ENCODE results near the gene UBE3B. TPM values are rescaled to one million over a fixed set of nuclear protein-coding genes. Genes with fewer than 3 reads are reported as not detected.

The UBE3B gene
- total and polyA plus RNA-seq, 2 experiments from 2014 or later = 20.1 to 35.5 TPM

DNA sequence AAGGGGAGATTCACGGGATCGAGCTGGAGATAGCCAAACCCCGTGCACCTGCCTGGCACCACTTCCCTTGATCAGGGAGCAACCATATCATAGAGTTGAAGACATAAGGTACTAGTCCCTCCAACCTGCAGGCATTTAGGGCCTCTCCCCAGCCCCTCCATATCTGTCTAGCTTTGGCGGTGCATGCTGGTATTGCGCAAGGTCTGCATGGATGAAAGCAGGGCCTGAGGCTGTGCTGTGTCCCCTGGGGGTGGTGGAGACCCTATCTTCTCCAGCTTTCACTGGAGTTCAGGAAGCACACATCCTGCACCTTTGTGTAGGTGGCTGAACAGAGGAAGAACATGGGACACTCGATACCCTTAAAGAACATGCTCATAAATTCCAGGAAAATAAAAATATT is 47.2 kb upstream of the UBE3B start:
- no peak for TF ChIP-seq CTCF (IDR thresholded peaks at IDR 0.05; ENCODE audit: poor library complexity)
- TF ChIP-seq EZH2 (IDR thresholded peaks at IDR 0.05; ENCODE audit: borderline replicate concordance) = no peak
- TF ChIP-seq EZH2phosphoT487 (IDR thresholded peaks at IDR 0.05; ENCODE audit: low read depth, severe bottlenecking, unreplicated experiment) = no peak
- Histone ChIP-seq H3K36me3 (replicated peaks; ENCODE audit: insufficient read depth, low read depth) (no peaks in the 10 kb centered on the region), H4K20me1 (ENCODE audit: insufficient read depth, poor library complexity, severe bottlenecking) (no peaks in the 10 kb centered on the region), H3K27ac (no peak overlapping the region), H2AFZ (no peak overlapping the region), H3K4me1 (ENCODE audit: insufficient read depth) (no peaks in the 10 kb centered on the region), H3K4me2 (no peak overlapping the region), H3K27me3 (no peaks in the 10 kb centered on the region), H3K9me2 (replicated peaks; ENCODE audit: insufficient read depth) (no peaks in the 10 kb centered on the region), H3K9me3 (ENCODE audit: low read depth) (no peaks in the 10 kb centered on the region), H3K4me3 (no peak overlapping the region), H3K79me2 (no peaks in the 10 kb centered on the region)
- DNase-seq (ENCODE audit: low spot score) = no peak
- WGBS (ENCODE audit: low lambda C conversion rate, missing lambda C conversion rate) = 94% methylated on average over 6 of the region's 6 CpGs

GRCh38 chr12:109432431-109432830 is 45.0 kb upstream of the UBE3B start:
- no peaks in the 10 kb centered on the region for H4K20me1 ChIP-seq (ENCODE audit: insufficient read depth, poor library complexity, severe bottlenecking)
- 47% methylated on average over 6 of the region's 6 CpGs for WGBS (ENCODE audit: low lambda C conversion rate, missing lambda C conversion rate)
- H3K27ac ChIP-seq = no peak overlapping the region
- no peaks in the 10 kb centered on the region for H3K79me2 ChIP-seq
- peak overlapping the region; percentile 54 for H2AFZ ChIP-seq
- DNase-seq (ENCODE audit: low spot score) = no peak
- H3K4me1 ChIP-seq (ENCODE audit: insufficient read depth) = no peaks in the 10 kb centered on the region
- H3K4me3 ChIP-seq = no peak overlapping the region
- no peaks in the 10 kb centered on the region for H3K36me3 ChIP-seq (replicated peaks; ENCODE audit: insufficient read depth, low read depth)
- no peaks in the 10 kb centered on the region for H3K9me2 ChIP-seq (replicated peaks; ENCODE audit: insufficient read depth)
- H3K9me3 ChIP-seq (ENCODE audit: low read depth) = no peaks in the 10 kb centered on the region
- no peaks in the 10 kb centered on the region for H3K27me3 ChIP-seq
- H3K4me2 ChIP-seq = no peak overlapping the region
- no peak for TF ChIP-seq EZH2phosphoT487 (IDR thresholded peaks at IDR 0.05; ENCODE audit: low read depth, severe bottlenecking, unreplicated experiment)
- no peak for TF ChIP-seq EZH2 (IDR thresholded peaks at IDR 0.05; ENCODE audit: borderline replicate concordance)
- no peak for TF ChIP-seq CTCF (IDR thresholded peaks at IDR 0.05; ENCODE audit: poor library complexity)

GRCh38 chr12:109432842-109433304 is 44.6 kb upstream of the UBE3B start:
- no peaks in the 10 kb centered on the region for H3K27me3 ChIP-seq
- H3K79me2 ChIP-seq = no peaks in the 10 kb centered on the region
- no peak overlapping the region for H3K4me3 ChIP-seq
- no peak overlapping the region for H3K4me2 ChIP-seq
- no peaks in the 10 kb centered on the region for H3K36me3 ChIP-seq (replicated peaks; ENCODE audit: insufficient read depth, low read depth)
- TF ChIP-seq CTCF (IDR thresholded peaks at IDR 0.05; ENCODE audit: poor library complexity) = peak; percentile 71
- TF ChIP-seq EZH2phosphoT487 (IDR thresholded peaks at IDR 0.05; ENCODE audit: low read depth, severe bottlenecking, unreplicated experiment) = no peak
- no peak overlapping the region for H3K27ac ChIP-seq
- WGBS (ENCODE audit: low lambda C conversion rate, missing lambda C conversion rate) = 31% methylated on average over 14 of the region's 14 CpGs
- no peaks in the 10 kb centered on the region for H4K20me1 ChIP-seq (ENCODE audit: insufficient read depth, poor library complexity, severe bottlenecking)
- H3K9me2 ChIP-seq (replicated peaks; ENCODE audit: insufficient read depth) = no peaks in the 10 kb centered on the region
- peak; percentile 88 for DNase-seq (ENCODE audit: low spot score)
- H3K4me1 ChIP-seq (ENCODE audit: insufficient read depth) = no peaks in the 10 kb centered on the region
- H2AFZ ChIP-seq = peak overlapping the region; percentile 54
- H3K9me3 ChIP-seq (ENCODE audit: low read depth) = no peaks in the 10 kb centered on the region

- no peak overlapping the region for H2AFZ ChIP-seq
- 79% methylated on average over 4 of the region's 4 CpGs for WGBS (ENCODE audit: low lambda C conversion rate, missing lambda C conversion rate)
Measured at GRCh38 chr12:109433618-109434017, 43.8 kb upstream of the UBE3B start.

More at GRCh38 chr12:109433618-109434017, 43.8 kb upstream of the UBE3B start:
- Histone ChIP-seq H3K79me2 (no peaks in the 10 kb centered on the region), H3K27me3 (no peaks in the 10 kb centered on the region), H3K9me2 (replicated peaks; ENCODE audit: insufficient read depth) (no peaks in the 10 kb centered on the region), H3K9me3 (ENCODE audit: low read depth) (no peaks in the 10 kb centered on the region), H3K36me3 (replicated peaks; ENCODE audit: insufficient read depth, low read depth) (no peaks in the 10 kb centered on the region), H3K27ac (no peak overlapping the region), H3K4me1 (ENCODE audit: insufficient read depth) (no peaks in the 10 kb centered on the region), H4K20me1 (ENCODE audit: insufficient read depth, poor library complexity, severe bottlenecking) (no peaks in the 10 kb centered on the region), H3K4me3 (no peak overlapping the region), H3K4me2 (no peak overlapping the region)
- TF ChIP-seq EZH2phosphoT487 (IDR thresholded peaks at IDR 0.05; ENCODE audit: low read depth, severe bottlenecking, unreplicated experiment) = no peak
- TF ChIP-seq CTCF (IDR thresholded peaks at IDR 0.05; ENCODE audit: poor library complexity) = peak; percentile 7
- no peak for DNase-seq (ENCODE audit: low spot score)

All from hepatocyte (in vitro differentiated cells).